ENCODE measurements around the gene COL6A3.
A peak's percentile ranks its signal among the peaks of the same experiment; 100 is the strongest.

Gene COL6A3

GRCh38 chr2:237290261-237290660 is 123.7 kb downstream of the COL6A3 start:
- no peak for DNase-seq

- no peak for DNase-seq
These were observed 124.8 kb downstream of the COL6A3 start for GRCh38 chr2:237289139-237289538.

GRCh38 chr2:237287872-237288271 is 126.1 kb downstream of the COL6A3 start:
- DNase-seq, result no peak

GRCh38 chr2:237283131-237283928 is 130.6 kb downstream of the COL6A3 start:
- no peak for DNase-seq

GRCh38 chr2:237282568-237283128 is 131.3 kb downstream of the COL6A3 start:
- DNase-seq, result no peak

GRCh38 chr2:237281836-237282306 is 132.1 kb downstream of the COL6A3 start:
- peak; percentile 41 for DNase-seq

GRCh38 chr2:237280939-237281338 is 133.0 kb downstream of the COL6A3 start:
- no peak for DNase-seq

GRCh38 chr2:237280229-237280628 is 133.7 kb downstream of the COL6A3 start:
- DNase-seq, result no peak

- DNase-seq, result no peak
These were observed 134.8 kb downstream of the COL6A3 start for GRCh38 chr2:237279012-237279768.

- no peak for DNase-seq
These were observed 135.4 kb downstream of the COL6A3 start for GRCh38 chr2:237278568-237278967.

- no peak for DNase-seq
These were observed 137.1 kb downstream of the COL6A3 start for GRCh38 chr2:237276716-237277490.
